IMR-90 (cell line): Measurements from ENCODE around the gene KCNV2. TPM values are rescaled to one million over a fixed set of nuclear protein-coding genes. Genes with fewer than 3 reads are reported as not detected.

Experiments used
- ATAC-seq: fragments of 200-7000 bp; cut with Tn5 transposase; 2 replicates; pipeline ENCODE4 v1.9.1; 2020; ENCODE audit warnings: low read depth, mild to moderate bottlenecking, moderate library complexity
- BruUV-seq: library from RNA; stranded (reverse); fragments of 400-500 nt; replicated peaks from 2 replicates; lab custom pipeline; 2021; lab: Mats Ljungman, UMichigan
- CTCF ChIA-PET: fragments of 300-600 bp; formaldehyde crosslinking; extraction: SDS; loops from one replicate; lab custom pipeline; 2021; ENCODE audit warnings: antibody characterized with exemption; lab: Yijun Ruan, JAX
- POLR2A ChIA-PET: fragments of 300-600 bp; sonication (Branson Sonifier 250); formaldehyde crosslinking; loops from one replicate; lab custom pipeline; 2022; ENCODE audit warnings: antibody characterized with exemption; ENCODE audit not compliant: unreplicated experiment; lab: Charles Lee
- DNase-seq: peaks from one replicate; pipeline ENCODE4 v3.0.0; 2013
- H2AFZ ChIP-seq: replicated peaks from 2 replicates; pipeline ENCODE3; 2013; ENCODE audit warnings: low read length, mild to moderate bottlenecking; ENCODE audit not compliant: poor library complexity
- H2AK5ac ChIP-seq: 2 replicates; pipeline ENCODE4 v1.6.1; 2013; ENCODE audit warnings: low read depth, low read length, inconsistent platforms
- H2AK9ac ChIP-seq: replicated peaks from 2 replicates; pipeline ENCODE3; 2013; ENCODE audit warnings: mild to moderate bottlenecking, low read depth, low read length, moderate library complexity; ENCODE audit not compliant: poor library complexity
- H2BK120ac ChIP-seq: 2 replicates; pipeline ENCODE4 v1.6.1; 2013; ENCODE audit warnings: low read depth, low read length, inconsistent platforms
- H2BK15ac ChIP-seq: 3 replicates; pipeline ENCODE4 v1.6.1; 2013; ENCODE audit warnings: low read depth, low read length, inconsistent platforms
- H2BK20ac ChIP-seq: 2 replicates; pipeline ENCODE4 v1.6.1; 2013; ENCODE audit warnings: low read depth, mild to moderate bottlenecking, inconsistent platforms, low read length, moderate library complexity
- H2BK5ac ChIP-seq: 2 replicates; pipeline ENCODE4 v1.6.1; 2013; ENCODE audit warnings: mild to moderate bottlenecking, low read depth, low read length, inconsistent platforms; ENCODE audit not compliant: poor library complexity, severe bottlenecking
- H3K14ac ChIP-seq: replicated peaks from 2 replicates; pipeline ENCODE4 v1.6.1; 2013; ENCODE audit warnings: low read depth, low read length, inconsistent platforms
- H3K18ac ChIP-seq: 2 replicates; pipeline ENCODE4 v1.6.1; 2013; ENCODE audit warnings: low read depth, low read length, control low read depth
- H3K23ac ChIP-seq: 2 replicates; pipeline ENCODE4 v1.6.1; 2013; ENCODE audit warnings: low read depth, low read length, inconsistent platforms
- H3K27ac ChIP-seq: 2 replicates; pipeline ENCODE4 v1.5.1; 2013; ENCODE audit warnings: mild to moderate bottlenecking, control low read depth, low read length; ENCODE audit not compliant: insufficient read depth
- H3K27me3 ChIP-seq: 2 replicates; pipeline ENCODE4 v1.6.1; 2013; ENCODE audit warnings: low read length; ENCODE audit not compliant: control insufficient read depth, insufficient read depth
- H3K36me3 ChIP-seq: 2 replicates; pipeline ENCODE4 v1.6.1; 2013; ENCODE audit warnings: low read length, mixed read lengths; ENCODE audit not compliant: control insufficient read depth, insufficient read depth
- H3K4ac ChIP-seq: 2 replicates; pipeline ENCODE4 v1.6.1; 2013; ENCODE audit warnings: low read depth, low read length, inconsistent platforms
- H3K4me1 ChIP-seq: 2 replicates; pipeline ENCODE4 v1.6.1; 2013; ENCODE audit warnings: low read length, mixed read lengths; ENCODE audit not compliant: control insufficient read depth, insufficient read depth
- H3K4me2 ChIP-seq: 2 replicates; pipeline ENCODE4 v1.6.1; 2013; ENCODE audit warnings: low read depth, mild to moderate bottlenecking, control low read depth, low read length, moderate library complexity
- H3K4me3 ChIP-seq: 2 replicates; pipeline ENCODE4 v1.5.1; 2013; ENCODE audit warnings: low read depth, mild to moderate bottlenecking, control low read depth, low read length, moderate library complexity; ENCODE audit not compliant: insufficient read depth
- H3K56ac ChIP-seq: 2 replicates; pipeline ENCODE4 v1.6.1; 2013; ENCODE audit warnings: low read length, inconsistent platforms; ENCODE audit not compliant: insufficient read depth; ENCODE audit errors: extremely low read depth
- H3K79me1 ChIP-seq, 2 experiments: 2 replicates each; pipeline ENCODE4 v1.6.1; 2013; ENCODE audit warnings: low read length in 2 of 2, inconsistent platforms in 1 of 2, low read depth in 1 of 2
- H3K9ac ChIP-seq: 2 replicates; pipeline ENCODE4 v1.6.1; 2013; ENCODE audit warnings: low read depth, low read length, control low read depth
- H3K9me1 ChIP-seq: 2 replicates; pipeline ENCODE4 v1.6.1; 2013; ENCODE audit warnings: low read length, inconsistent platforms; ENCODE audit not compliant: insufficient read depth
- H3K9me3 ChIP-seq: 2 replicates; pipeline ENCODE4 v1.6.1; 2013; ENCODE audit warnings: low read length; ENCODE audit not compliant: control insufficient read depth, insufficient read depth
- H4K20me1 ChIP-seq: 2 replicates; pipeline ENCODE4 v1.6.1; 2013; ENCODE audit warnings: low read length, inconsistent platforms; ENCODE audit not compliant: insufficient read depth
- H4K5ac ChIP-seq: 2 replicates; pipeline ENCODE4 v1.6.1; 2013; ENCODE audit warnings: mild to moderate bottlenecking, low read depth, low read length, control low read depth
- H4K8ac ChIP-seq, 2 experiments: 2 replicates each; pipeline ENCODE4 v1.6.1; 2013; ENCODE audit warnings: low read depth in 2 of 2, low read length in 2 of 2, control low read depth in 1 of 2, inconsistent platforms in 1 of 2
- H4K91ac ChIP-seq: 2 replicates; pipeline ENCODE4 v1.6.1; 2013; ENCODE audit warnings: low read depth, low read length, inconsistent platforms; ENCODE audit not compliant: insufficient read depth
- CEBPB ChIP-seq: IDR thresholded peaks from 2 replicates; pipeline ENCODE4 v1.6.1; 2012; ENCODE audit warnings: low read depth, low read length, improper control_type of control experiment
- CHD1 ChIP-seq: IDR thresholded peaks from 2 replicates; pipeline ENCODE4 v1.6.1; 2012; ENCODE audit warnings: low read depth, low read length, improper control_type of control experiment
- CTCF ChIP-seq: conservative IDR thresholded peaks from 2 replicates; pipeline ENCODE4 v1.5.1; 2012; ENCODE audit warnings: mild to moderate bottlenecking, low read depth, low read length, improper control_type of control experiment
- ELK1 ChIP-seq: fragments of 150-350 bp; IDR thresholded peaks from 2 replicates; pipeline ENCODE4 v1.6.1; 2016; ENCODE audit warnings: low read depth, mild to moderate bottlenecking, low read length, moderate library complexity, borderline replicate concordance
- FOS ChIP-seq: fragments of 150-350 bp; IDR thresholded peaks from 2 replicates; pipeline ENCODE4 v1.6.1; 2016; ENCODE audit warnings: low read depth, low read length
- MAFK ChIP-seq: IDR thresholded peaks from 2 replicates; pipeline ENCODE4 v1.6.1; 2012; ENCODE audit warnings: low read depth, low read length, improper control_type of control experiment
- MAZ ChIP-seq: IDR thresholded peaks from 2 replicates; pipeline ENCODE4 v1.6.1; 2012; ENCODE audit warnings: low read depth, mild to moderate bottlenecking, low read length, improper control_type of control experiment, moderate library complexity, borderline replicate concordance
- MXI1 ChIP-seq: IDR thresholded peaks from 2 replicates; pipeline ENCODE4 v1.6.1; 2012; ENCODE audit warnings: low read depth, mild to moderate bottlenecking, low read length, moderate library complexity, borderline replicate concordance
- NFE2L2 ChIP-seq: fragments of 150-350 bp; IDR thresholded peaks from 2 replicates; pipeline ENCODE4 v1.6.1; 2016; ENCODE audit warnings: low read depth, mild to moderate bottlenecking, low read length
- POLR2A ChIP-seq: IDR thresholded peaks from 2 replicates; pipeline ENCODE4 v1.6.1; 2012; ENCODE audit warnings: mild to moderate bottlenecking, low read depth, low read length
- RAD21 ChIP-seq: IDR thresholded peaks from 2 replicates; pipeline ENCODE4 v1.6.1; 2012; ENCODE audit warnings: low read length, improper control_type of control experiment
- RCOR1 ChIP-seq: IDR thresholded peaks from 2 replicates; pipeline ENCODE4 v1.6.1; 2012; ENCODE audit warnings: mild to moderate bottlenecking, low read length, improper control_type of control experiment; ENCODE audit not compliant: insufficient replicate concordance
- SMC3 ChIP-seq: fragments of 150-350 bp; IDR thresholded peaks from 2 replicates; pipeline ENCODE4 v1.6.1; 2016; ENCODE audit warnings: low read depth, mild to moderate bottlenecking, antibody characterized with exemption, low read length, moderate library complexity
- USF2 ChIP-seq: fragments of 150-350 bp; IDR thresholded peaks from 2 replicates; pipeline ENCODE4 v1.6.1; 2017; ENCODE audit warnings: mild to moderate bottlenecking, antibody characterized with exemption, low read length, low read depth
- WGBS, 2 experiments: methylation state at CpG; one replicate each; pipeline versions ENCODE4 v1.1.5 to v1.1.7; 2013; ENCODE audit warnings: missing lambda C conversion rate in 2 of 2; ENCODE audit not compliant: insufficient read length in 1 of 2; ENCODE audit errors: extremely low coverage in 2 of 2; 5-methylcytosine and 5-hydroxymethylcytosine counted together
- dilution Hi-C: fragments of 300-500 bp; cut with HindIII; formaldehyde crosslinking; loops from one replicate; pipeline ENCODE4 v1.14.3; 2018; ENCODE audit warnings: low sequenced_read_pairs; ENCODE audit not compliant: unreplicated experiment
- in situ Hi-C: fragments of 300-500 bp; cut with MboI; formaldehyde crosslinking; loops from 3 replicates; pipeline ENCODE4 v1.14.3; 2019; ENCODE audit warnings: low sequenced_read_pairs, inconsistent platforms, mixed read lengths
- intact Hi-C: fragments of 100-400 bp; cut with micrococcal nuclease; formaldehyde crosslinking; loops from 2 replicates; pipeline ENCODE4 v1.10.0; 2022
- polyA plus RNA-seq, 3 experiments: library from polyadenylated mRNA; depleted of rRNA; stranded (reverse); fragments of >200 nt; gene quantifications; 2 replicates each; pipeline ENCODE4 v1.2.3, GENCODE V29; 2012; ENCODE audit warnings: low replicate concordance in 1 of 3
- total RNA-seq: library from RNA; depleted of rRNA; stranded (reverse); fragments of >200 nt; gene quantifications from 2 replicates; pipeline ENCODE4 v1.2.3, GENCODE V29; 2012

KCNV2 gene
- total and polyA plus RNA-seq, 2 of the 4 experiments (the other 2 are of a cell fraction) = not detected

GRCh38 chr9:2771087-2771486 lies 53.8 kb downstream of the KCNV2 start:
- TF ChIP-seq NFE2L2 (no peak), MXI1 (no peak), CHD1 (no peak), CTCF (no peak), RCOR1 (no peak), CEBPB (no peak), USF2 (no peak), ELK1 (no peak), MAZ (no peak), FOS (no peak), MAFK (no peak), RAD21 (no peak), SMC3 (no peak), POLR2A (no peak)
- Histone ChIP-seq H4K8ac (no peak overlapping the region), H3K18ac (no peak overlapping the region), H3K4me1 (peaks cover 10% of the 10 kb centered on the region; the same call in 1 of the 2 replicates), H2BK5ac (no peak overlapping the region), H3K79me1 (peaks cover 11 to 22% of the 10 kb centered on the region in 2 experiments), H4K5ac (no peak overlapping the region), H3K56ac (no peak overlapping the region), H2BK15ac (no peak overlapping the region), H3K36me3 (peaks cover 22% of the 10 kb centered on the region), H3K4ac (no peak overlapping the region), H3K9me3 (peaks cover 3% of the 10 kb centered on the region), H2BK120ac (no peak overlapping the region), H2AFZ (no peak overlapping the region), H4K20me1 (no peaks in the 10 kb centered on the region), H3K14ac (no peak overlapping the region), H3K4me3 (no peak overlapping the region), H3K9me1 (peaks cover 6% of the 10 kb centered on the region; the same call in 1 of the 2 replicates), H2AK9ac (no peak overlapping the region), H3K27me3 (no peaks in the 10 kb centered on the region), H3K9ac (no peak overlapping the region), H3K27ac (no peak overlapping the region), H3K4me2 (no peak overlapping the region), H3K23ac (no peak overlapping the region), H2BK20ac (no peak overlapping the region), H2AK5ac (no peak overlapping the region), H4K91ac (no peak overlapping the region)
- ATAC-seq (peak; percentile 48), DNase-seq (peak; percentile 35)
- CTCF ChIA-PET = interaction anchor here (1.0 kb wide), 1 partner anchor 10 kb away, joined by 3 read pairs; no protein-coding TSS in a partner anchor
- POLR2A ChIA-PET = no interaction called here
- no CpG with 5 or more reads among the region's 3 CpGs for WGBS, 2 experiments
- BruUV-seq = no TSS peak
- dilution Hi-C loops = no loop called here
- intact Hi-C loops = no loop called here
- in situ Hi-C loops = no loop called here
